DMS 273 treated with DMSO at 0.1 percent for 48 hours (cell line): ENCODE measurements around the gene TNFRSF4.

Experiments
- DNase-seq: peaks from one replicate; lab custom pipeline; 2025; lab: John Stamatoyannopoulos, UW

Gene TNFRSF4

DNA sequence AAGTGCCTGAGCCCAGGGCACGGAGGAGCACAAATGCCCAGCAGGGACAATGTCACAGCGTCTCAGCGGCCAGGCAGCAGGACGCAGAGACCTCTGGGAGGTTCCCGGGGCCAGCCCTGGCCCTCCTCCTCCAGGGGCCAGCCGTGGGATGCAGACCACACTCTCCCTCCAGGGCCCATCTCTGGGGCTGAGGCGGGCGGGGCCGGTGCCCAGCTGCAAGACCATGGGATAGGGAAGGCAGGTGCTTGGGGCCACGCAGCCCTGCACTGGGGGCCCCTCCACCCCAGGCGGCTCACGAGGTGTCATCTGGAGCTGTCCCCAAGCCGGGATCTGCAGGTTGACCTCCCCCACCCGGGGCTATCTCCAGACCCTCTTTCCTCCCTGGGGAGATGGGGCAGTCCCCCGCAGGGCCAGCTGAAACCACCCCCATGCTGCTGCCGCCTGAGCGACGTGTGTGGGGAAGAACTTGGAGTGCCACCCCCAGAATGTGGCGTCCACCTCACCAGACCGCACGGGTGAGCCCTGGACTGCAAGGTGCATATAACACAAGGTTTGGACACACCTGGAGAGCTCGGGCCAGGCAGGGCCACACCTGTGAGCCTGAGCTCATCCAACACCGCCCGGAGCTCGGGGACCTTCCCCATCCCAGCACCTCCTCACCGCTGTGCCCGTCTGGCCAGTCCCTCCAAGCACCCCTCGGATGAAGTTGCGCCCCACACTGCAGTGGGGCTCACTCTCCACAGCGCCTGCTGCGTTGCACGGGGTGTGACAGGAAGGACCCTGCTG, 44.3 kb downstream of the TNFRSF4 start:
- DNase-seq = no peak

DNA sequence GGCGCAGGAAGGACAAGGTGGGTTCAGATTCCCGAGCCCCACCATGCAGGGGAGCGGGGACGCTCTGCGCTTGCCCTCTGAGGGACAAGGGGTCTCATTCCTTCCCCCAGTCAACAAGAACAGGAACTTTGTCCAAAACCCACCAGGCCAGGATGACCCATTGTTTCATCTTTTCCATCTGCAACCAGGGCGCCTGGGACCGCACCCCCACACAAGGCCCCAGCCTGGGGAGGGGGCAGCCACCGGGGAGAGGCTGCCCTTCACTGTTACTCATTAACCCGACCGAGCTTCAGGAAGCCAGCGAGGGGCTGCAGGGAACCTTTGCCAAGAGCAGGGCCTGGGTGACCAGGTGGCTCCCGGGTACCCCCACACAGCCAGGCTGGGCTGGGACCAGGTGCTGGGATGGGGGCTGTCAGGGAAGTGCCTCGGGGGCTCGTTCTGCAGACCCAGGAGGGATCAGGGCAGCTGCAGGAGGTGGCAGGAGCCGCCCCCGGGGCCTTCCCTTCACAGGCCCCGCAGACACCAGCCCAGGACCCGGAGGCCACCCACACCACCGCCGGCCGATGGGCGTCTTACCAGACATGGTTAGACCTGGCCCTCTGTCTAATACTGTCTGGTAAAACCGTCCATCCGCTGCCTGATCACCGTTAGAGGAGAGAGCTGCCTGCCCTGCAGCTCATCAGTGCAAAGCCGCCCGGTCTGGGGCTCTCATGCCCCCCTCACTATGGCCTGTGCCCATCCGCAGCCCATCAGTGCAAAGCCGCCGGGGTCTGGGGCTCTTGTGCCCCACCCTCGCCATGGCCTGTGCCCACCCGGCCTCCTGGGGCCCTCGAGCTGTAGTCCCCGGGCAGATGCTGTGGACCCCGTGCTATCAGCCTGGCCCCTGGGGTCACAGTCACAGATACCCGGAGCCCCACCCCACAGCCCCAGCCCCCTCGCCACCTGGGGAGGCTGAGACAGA, 45.2 kb downstream of the TNFRSF4 start:
- no peak for DNase-seq

DNA sequence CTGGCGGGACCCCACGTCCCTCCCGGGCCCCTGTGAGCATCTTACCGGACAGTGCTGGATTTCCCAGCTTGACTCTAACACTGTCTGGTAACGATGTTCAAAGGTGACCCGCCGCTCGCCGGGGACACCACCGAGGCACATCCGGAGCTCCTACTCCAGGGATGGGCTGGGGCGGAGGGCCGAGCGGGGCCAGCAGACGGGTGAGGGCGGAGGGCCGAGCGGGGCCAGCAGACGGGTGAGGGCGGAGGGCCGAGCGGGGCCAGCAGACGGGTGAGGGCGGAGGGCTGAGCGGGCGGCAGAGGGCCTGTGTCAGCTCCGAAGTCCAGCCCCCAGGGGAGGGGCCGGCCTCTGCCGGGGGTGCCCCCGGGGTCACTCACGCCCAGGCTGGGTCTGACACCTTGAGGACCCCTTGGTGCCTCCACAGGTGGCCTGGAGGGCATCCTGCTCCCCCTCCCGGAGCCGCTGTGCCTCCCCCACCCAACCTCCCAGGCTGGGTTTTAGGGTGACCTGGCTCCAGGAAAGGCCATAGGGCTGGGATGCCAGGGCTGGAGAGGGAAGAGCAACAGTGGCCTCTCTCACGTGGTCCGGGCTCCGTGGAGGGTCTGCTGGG, 46.0 kb downstream of the TNFRSF4 start:
- DNase-seq = no peak

DNA sequence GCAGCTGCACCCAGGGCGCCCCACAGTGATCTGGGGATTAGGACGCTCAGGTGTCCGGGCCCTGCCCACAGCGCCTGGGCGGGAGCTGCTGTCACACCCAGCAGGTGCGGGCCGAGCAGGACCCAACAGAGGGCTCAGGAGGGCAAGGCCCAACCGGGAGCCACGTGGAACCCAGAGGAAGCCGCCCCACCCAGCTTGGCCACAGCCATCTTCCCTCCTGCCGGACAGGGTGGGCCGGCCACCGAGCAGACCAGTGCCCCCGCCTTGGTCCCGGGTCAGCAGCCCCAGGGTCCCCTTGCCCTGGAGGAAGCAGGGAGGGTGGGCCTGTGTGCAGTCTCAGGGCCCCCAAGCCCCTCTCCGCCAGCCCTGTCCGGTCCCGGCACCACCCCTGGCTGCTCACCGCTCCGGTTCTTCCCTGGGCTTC, 46.5 kb downstream of the TNFRSF4 start:
- DNase-seq = no peak

DNA sequence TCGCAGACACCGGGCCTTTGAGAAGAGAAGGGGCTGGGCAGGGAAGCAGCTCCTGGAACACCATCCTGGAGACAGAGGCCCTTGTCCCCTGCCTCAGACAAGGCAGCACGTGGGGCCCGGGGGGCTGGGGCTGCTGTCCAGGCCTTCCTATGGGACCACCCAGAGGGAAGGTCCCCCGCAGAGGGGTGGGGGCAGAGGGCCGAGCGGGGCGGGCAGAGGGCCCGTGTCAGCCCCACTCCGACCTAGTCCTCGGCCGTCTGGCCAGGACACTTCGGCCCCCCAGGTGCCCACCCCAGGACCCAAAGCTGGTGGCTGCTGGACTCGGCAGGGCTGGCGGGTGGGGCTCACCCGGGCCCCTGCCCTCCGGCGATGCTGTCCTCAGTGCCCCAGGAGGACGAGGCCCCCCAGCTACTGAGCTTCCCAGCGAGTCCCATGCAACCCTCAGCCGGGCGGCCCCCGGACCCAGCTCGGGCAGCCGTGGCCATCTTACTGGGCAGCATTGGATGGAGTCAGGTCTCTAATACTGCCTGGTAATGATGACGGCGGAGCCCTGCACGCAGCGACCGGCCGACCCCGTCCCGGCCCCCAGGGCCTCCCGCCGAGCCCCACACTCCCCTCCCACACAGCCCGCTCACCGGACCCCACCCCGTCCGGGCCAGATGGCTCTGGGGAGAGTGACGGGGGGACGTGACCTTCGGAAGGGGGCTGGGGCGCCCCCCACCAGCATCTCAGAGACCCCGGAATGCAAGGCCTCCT, 47.1 kb downstream of the TNFRSF4 start:
- no peak for DNase-seq

DNA sequence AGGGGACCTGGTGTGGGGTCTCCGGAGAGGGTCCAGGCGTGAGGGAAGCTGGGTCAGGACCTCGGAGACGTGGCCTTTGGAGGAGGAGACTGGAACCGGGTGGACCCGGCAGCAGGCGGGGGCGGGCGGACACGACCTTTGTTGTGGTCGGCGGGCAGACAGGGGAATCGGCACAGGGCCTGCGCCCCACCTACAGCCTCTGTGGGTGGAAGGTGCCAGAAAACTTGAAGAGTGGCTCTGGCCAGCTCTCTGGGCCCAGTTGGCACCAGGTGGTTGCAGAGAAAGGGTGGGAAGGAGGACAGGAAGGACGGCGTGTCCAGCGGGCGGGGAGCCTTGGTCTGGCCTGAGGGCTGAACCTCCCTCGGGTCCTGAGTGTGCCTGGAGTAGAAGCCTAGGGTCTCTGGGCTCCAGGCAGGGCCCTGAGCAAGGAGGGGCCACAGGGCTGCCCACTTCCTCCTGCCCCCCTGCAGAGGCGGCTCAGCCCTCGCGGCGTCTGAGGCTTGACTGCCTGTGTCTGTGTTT, 48.0 kb downstream of the TNFRSF4 start:
- DNase-seq = no peak

DNA sequence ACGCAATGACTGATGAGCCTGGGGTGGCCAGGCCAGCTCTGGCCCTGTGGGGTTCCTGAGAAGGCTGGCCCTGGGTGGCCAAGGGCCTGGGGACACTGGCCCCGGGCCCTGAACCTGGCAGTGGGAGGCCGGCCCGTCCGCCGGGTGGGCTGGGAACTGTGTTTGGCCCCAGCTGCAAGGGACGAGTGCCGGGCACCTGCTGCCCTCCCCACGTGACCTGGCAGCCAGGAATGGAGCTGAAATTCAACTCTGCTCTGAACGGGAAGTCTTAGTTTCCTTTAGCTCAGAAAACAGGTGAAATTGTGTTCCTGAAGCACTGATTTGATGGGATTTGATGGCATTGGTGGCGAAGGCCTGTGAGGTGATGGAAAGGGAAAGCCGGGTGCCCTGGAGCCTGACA, 48.5 kb downstream of the TNFRSF4 start:
- DNase-seq = no peak

DNA sequence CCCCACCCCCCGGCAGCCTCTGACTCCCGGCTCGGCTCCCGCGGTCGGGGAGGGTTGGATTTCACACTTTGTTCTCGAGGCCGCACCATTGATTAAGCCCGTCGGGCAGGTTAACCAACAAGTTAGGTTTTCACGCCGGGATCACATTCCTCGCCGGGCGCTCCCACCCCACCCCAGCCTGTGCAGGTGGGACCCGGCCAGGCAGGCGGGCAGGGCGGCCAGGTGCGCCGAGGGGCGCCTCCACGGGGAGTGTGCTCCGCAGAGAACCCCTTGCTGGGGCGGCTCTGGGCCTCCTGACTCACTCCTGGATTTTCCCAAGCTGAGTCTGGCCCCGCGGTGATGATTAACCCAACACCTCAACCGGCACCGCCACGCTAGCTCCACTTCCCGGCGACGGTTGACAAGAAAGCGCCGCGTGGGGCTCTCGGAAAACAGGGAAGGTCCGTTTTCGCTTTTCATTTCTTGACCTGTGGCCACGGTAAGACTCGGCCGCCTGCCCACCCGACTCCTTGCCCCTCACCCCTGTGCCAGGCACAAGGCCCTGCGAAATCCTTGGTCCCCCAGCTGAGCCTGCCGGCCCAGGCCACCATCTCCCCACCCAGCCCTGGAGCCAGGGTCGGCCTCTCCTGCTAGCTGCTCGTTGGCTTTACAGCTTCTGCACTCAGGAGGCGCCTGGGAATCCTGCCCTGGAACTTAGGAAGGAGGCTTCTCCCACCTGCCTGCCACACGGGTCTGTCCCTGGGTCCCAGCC, 49.1 kb downstream of the TNFRSF4 start:
- no peak for DNase-seq

DNA sequence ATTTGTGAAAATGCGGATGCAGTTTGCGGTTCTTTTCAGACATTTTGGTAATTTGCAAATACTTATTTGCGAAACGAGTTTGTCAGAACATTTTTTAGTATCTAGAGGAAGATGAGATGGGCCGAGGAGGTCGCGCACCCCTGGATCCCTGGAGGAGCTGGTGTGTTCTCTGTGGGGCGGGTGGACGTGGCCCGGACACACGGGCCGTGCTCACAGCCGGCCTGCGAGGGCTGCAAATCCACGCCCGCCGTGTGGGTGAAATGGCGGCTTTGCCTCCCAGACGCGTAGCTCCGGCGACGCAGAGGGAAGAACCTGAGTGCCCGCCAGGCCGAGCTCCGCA, 49.6 kb downstream of the TNFRSF4 start:
- DNase-seq = no peak

DNA sequence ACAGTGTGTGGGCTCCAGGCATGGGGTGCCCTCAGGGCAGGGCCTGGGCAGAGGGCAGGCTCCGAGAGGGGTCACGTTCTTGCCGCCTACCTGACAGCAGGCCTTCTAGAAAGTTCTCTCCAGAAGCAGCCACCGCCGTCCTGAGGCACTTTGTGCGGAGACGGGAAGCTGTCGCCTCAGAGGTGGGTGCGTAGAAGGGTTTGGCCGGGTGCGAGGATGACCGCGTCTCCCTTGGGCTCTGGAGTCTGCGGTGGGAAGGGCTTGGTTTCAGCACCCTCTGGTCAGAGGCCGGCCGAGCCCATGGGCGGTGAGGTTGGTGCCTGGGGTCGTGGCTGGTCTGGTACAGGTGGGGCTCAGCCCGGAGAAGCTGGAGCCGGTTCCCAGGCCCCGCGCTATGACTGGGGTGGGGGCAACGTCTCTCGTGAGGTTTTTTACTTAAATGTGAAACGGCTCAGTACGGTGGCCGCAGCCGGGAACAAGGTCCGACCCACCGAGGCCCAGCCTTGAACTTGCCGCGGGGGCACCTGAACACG, 50.3 kb downstream of the TNFRSF4 start:
- no peak for DNase-seq

DNA sequence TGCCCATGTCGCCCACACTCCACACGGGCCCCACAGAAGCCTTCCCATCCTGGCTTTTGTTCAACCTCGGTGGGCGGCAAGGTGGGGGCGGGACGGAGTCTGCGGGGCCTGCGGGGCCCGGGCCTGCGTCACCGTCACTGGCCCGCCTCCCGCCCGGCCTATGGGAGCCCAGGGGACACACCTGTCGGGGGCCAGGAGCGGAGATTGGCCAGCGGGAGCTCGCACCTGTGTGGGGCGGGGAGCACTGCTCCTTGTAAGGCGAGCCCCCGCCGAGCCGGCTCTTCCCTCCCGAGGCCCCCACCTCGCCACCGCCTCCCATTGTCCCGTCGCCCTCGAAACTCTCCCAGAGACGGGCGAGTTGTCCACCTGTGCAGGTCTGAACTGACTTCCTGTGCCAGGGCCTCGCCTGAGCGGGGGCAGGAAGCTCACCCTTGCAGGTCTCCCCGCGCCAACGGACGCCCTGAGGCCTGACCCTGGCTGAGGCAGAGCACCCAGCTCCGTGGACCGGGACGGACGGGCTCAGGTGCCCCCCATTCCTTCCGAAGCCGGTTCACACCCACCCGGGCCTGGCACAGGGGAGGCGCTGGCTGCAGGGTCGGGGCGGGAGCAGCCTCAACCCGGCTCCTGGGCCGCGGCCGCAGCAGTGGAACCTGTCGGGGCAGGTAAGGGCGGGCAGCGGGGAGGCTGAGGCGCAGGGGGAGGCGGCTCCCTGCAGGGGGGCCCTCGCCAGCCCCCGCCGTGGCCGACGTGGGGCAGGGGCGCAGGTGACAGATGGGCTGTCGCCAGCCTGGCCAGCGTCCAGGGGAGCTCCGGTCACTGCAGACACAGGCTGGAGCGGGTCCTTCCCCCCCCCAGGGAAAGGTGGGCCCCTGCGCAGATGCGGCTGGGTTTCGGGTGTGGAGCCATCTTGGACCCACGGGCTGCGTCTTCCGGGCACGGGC, 51.1 kb downstream of the TNFRSF4 start:
- DNase-seq = no peak

DNA sequence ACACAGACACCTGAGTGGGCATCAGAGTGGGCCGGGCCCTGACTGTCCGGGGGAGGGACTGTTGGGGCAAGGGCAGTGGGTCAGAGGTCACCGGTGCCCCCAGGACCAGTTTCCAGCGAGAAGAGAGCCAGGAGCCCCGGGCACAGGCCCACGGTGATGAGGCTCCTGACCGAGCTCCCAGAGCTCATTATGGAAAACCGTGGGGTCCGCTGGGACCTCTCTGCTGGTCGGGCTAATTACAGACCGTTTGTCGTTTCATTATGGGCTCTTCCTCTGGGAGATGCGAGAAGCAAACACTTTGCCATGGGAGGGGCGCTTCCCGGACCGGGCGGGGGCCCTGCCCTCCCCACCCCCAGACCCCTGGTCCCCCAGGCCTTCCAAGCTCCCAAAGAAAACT, 52.3 kb downstream of the TNFRSF4 start:
- DNase-seq = no peak
